ENCODE measurements around the gene GGT5.
A peak's percentile ranks its signal among the peaks of the same experiment; 100 is the strongest.
"Not testable (repeated sequence)": the region's sequence is repeated elsewhere in the genome, so short reads cannot be mapped to it uniquely, and the experiment has no call there.

The GGT5 gene

DNA sequence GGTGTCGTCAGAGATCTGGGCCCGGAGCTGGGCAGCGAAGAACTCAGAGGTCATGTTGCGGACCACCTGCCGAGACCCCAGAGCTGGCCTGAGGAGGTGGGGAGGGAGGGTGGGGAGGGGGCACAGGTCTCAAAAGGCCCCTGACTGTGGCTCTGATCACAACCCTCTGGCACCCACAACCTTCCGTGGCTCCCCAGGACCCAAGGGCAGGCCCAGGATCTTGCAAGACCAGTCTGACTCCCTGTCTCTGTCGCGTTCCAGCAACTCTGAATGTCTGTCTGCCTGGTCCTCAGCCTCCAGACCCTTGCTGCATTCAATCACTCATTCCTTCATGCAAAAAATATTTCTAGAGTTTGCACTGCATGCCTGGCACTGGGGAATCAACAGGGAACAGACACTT lies 4.5 kb upstream of the GGT5 start:
- not testable (repeated sequence) for H2BK15ac ChIP-seq (ENCODE audit: low read length)

DNA sequence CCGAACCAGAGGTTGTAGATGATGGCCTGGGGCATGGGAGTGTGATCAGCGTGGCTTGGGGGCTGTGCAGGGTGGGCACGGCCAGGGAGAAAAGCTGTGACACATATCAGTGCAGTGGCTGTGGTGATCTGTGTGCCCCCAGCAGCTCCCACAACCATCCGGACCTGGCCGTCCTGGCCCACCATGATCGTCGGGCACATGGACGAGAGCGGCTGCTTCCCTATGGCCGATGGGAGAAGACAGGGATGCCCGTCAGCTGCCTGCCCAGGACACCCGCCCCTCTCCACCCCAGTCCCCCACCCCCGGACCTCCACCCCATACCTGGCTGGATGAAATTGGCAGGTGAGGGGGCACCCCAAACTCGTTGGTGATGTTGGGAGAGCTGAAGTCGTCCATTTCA lies 3.7 kb upstream of the GGT5 start:
- H2BK12ac ChIP-seq (ENCODE audit: low read length), result not testable (repeated sequence)

More for the DNA sequence above, 4.5 kb upstream of the GGT5 start:
- not testable (repeated sequence) for H3K27ac ChIP-seq (replicated peaks; ENCODE audit: low read length); H3K18ac ChIP-seq (ENCODE audit: low read length); H3K23ac ChIP-seq (ENCODE audit: low read depth, low read length, poor library complexity); H3K4me3 ChIP-seq (ENCODE audit: low read length in 2 of 2); H3K36me3 ChIP-seq (replicated peaks in 1 of 2; ENCODE audit: control insufficient read depth in 2 of 2, insufficient read depth in 2 of 2, low read length in 2 of 2); H4K8ac ChIP-seq (ENCODE audit: low read depth, low read length); DNase-seq (ENCODE audit: low spot score); H3K27me3 ChIP-seq (ENCODE audit: control insufficient read depth in 3 of 3, insufficient read depth in 3 of 3, low read depth in 1 of 3, low read length in 3 of 3); H3K4me2 ChIP-seq (ENCODE audit: insufficient read depth, low read length, poor library complexity, severe bottlenecking); H2BK12ac ChIP-seq (ENCODE audit: low read length); H3K4me1 ChIP-seq (ENCODE audit: control insufficient read depth in 2 of 2, insufficient read depth in 1 of 2, low read depth in 1 of 2, low read length in 2 of 2); H2BK5ac ChIP-seq (ENCODE audit: low read length); H3K79me1 ChIP-seq (ENCODE audit: low read depth, low read length); H3K9ac ChIP-seq (ENCODE audit: low read depth, low read length, poor library complexity); H4K91ac ChIP-seq (ENCODE audit: low read depth, low read length, poor library complexity); H3K14ac ChIP-seq (ENCODE audit: low read length); H2AFZ ChIP-seq (ENCODE audit: low read length); H3K9me3 ChIP-seq (replicated peaks in 1 of 2; ENCODE audit: control insufficient read depth in 2 of 2, insufficient read depth in 1 of 2, low read depth in 1 of 2, low read length in 2 of 2); H2AK5ac ChIP-seq (ENCODE audit: low read depth, low read length); H3K4ac ChIP-seq (ENCODE audit: low read length); H2BK120ac ChIP-seq (ENCODE audit: low read depth, low read length)
- no CpG with 5 or more reads among the region's 8 CpGs for WGBS, 2 donors (ENCODE audit: extremely low coverage in 2 of 2, insufficient read length in 2 of 2, insufficient replicate concordance in 1 of 2)

DNA sequence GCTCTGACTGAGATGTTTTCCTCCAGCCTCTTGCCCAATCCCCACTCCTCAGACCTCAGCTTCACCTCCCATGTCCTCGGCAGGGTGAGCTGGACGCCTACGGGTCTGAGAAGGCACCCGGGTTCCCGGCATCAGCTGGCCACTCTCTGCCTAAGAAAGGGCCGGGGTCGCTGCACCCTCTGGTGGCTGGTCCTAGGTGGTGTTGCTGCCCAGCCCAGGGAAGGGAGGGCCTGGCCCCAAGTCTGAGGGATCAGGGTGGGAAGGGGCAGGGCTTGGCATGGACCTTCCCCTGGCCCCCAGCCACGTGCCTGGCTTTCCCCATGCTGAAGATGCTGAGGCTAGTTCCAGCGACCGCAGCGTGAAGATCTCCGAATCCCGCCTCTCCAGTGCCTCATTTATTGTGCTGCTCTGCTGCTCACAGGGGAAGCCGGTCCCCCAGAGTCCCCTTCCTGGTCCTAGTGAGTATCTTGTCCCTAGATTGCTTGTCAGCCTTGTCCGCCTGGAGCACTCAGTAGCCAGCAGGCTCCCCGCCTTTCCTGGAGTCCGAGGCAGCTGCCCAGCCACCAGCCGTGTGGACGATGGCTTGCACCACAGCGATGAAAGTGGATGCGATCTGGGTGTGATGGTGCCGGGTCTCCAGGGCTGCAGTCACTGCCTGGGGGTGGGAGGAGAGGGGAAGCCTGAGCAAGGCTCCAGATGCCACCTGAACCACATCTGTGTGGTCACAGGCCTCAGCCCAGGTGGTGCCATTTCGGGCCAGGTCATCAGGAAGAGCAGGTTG lies 2.9 kb upstream of the GGT5 start:
- Histone ChIP-seq H2AK5ac (ENCODE audit: low read depth, low read length) (peak overlapping the region; percentile 63), H3K9ac (ENCODE audit: low read depth, low read length, poor library complexity) (peak overlapping the region; percentile 21), H3K4me2 (ENCODE audit: insufficient read depth, low read length, poor library complexity, severe bottlenecking) (no peak overlapping the region), H3K36me3 (replicated peaks in 1 of 2; ENCODE audit: control insufficient read depth in 2 of 2, insufficient read depth in 2 of 2, low read length in 2 of 2) (no peaks in the 10 kb centered on the region), H3K27ac (replicated peaks; ENCODE audit: low read length) (no peak overlapping the region), H3K27me3 (ENCODE audit: control insufficient read depth in 3 of 3, insufficient read depth in 3 of 3, low read depth in 1 of 3, low read length in 3 of 3) (no peaks in the 10 kb centered on the region), H3K4ac (ENCODE audit: low read length) (no peak overlapping the region), H4K91ac (ENCODE audit: low read depth, low read length, poor library complexity) (no peak overlapping the region), H2BK12ac (ENCODE audit: low read length) (no peak overlapping the region), H2BK15ac (ENCODE audit: low read length) (no peak overlapping the region), H3K4me3 (ENCODE audit: low read length in 2 of 2) (no peak overlapping the region), H2BK120ac (ENCODE audit: low read depth, low read length) (no peak overlapping the region), H3K79me1 (ENCODE audit: low read depth, low read length) (no peaks in the 10 kb centered on the region), H3K9me3 (replicated peaks in 1 of 2; ENCODE audit: control insufficient read depth in 2 of 2, insufficient read depth in 1 of 2, low read depth in 1 of 2, low read length in 2 of 2) (no peaks in the 10 kb centered on the region), H3K23ac (ENCODE audit: low read depth, low read length, poor library complexity) (peak overlapping the region; percentile 31), H3K14ac (ENCODE audit: low read length) (no peak overlapping the region), H4K8ac (ENCODE audit: low read depth, low read length) (no peak overlapping the region), H3K4me1 (ENCODE audit: control insufficient read depth in 2 of 2, insufficient read depth in 1 of 2, low read depth in 1 of 2, low read length in 2 of 2) (peaks cover 5 to 11% of the 10 kb centered on the region in 2 donors), H3K18ac (ENCODE audit: low read length) (peak overlapping the region; percentile 83), H2BK5ac (ENCODE audit: low read length) (peak overlapping the region; percentile 77), H2AFZ (ENCODE audit: low read length) (peak overlapping the region; percentile 94)
- DNase-seq (ENCODE audit: low spot score), result peak; percentile 70
- WGBS, 2 donors (ENCODE audit: extremely low coverage in 2 of 2, insufficient read length in 2 of 2, insufficient replicate concordance in 1 of 2), result no CpG with 5 or more reads among the region's 23 CpGs

More for the DNA sequence above, 3.7 kb upstream of the GGT5 start:
- DNase-seq (ENCODE audit: low spot score); H3K27me3 ChIP-seq (ENCODE audit: control insufficient read depth in 3 of 3, insufficient read depth in 3 of 3, low read depth in 1 of 3, low read length in 3 of 3); H2BK15ac ChIP-seq (ENCODE audit: low read length); H3K4me2 ChIP-seq (ENCODE audit: insufficient read depth, low read length, poor library complexity, severe bottlenecking); H3K9me3 ChIP-seq (replicated peaks in 1 of 2; ENCODE audit: control insufficient read depth in 2 of 2, insufficient read depth in 1 of 2, low read depth in 1 of 2, low read length in 2 of 2); H3K14ac ChIP-seq (ENCODE audit: low read length); H4K8ac ChIP-seq (ENCODE audit: low read depth, low read length); H4K91ac ChIP-seq (ENCODE audit: low read depth, low read length, poor library complexity); H3K18ac ChIP-seq (ENCODE audit: low read length); H2BK120ac ChIP-seq (ENCODE audit: low read depth, low read length); H3K9ac ChIP-seq (ENCODE audit: low read depth, low read length, poor library complexity); H3K4me3 ChIP-seq (ENCODE audit: low read length in 2 of 2); H3K4me1 ChIP-seq (ENCODE audit: control insufficient read depth in 2 of 2, insufficient read depth in 1 of 2, low read depth in 1 of 2, low read length in 2 of 2); H3K4ac ChIP-seq (ENCODE audit: low read length); H2BK5ac ChIP-seq (ENCODE audit: low read length); H3K79me1 ChIP-seq (ENCODE audit: low read depth, low read length); H3K27ac ChIP-seq (replicated peaks; ENCODE audit: low read length); H3K36me3 ChIP-seq (replicated peaks in 1 of 2; ENCODE audit: control insufficient read depth in 2 of 2, insufficient read depth in 2 of 2, low read length in 2 of 2); H2AK5ac ChIP-seq (ENCODE audit: low read depth, low read length); H2AFZ ChIP-seq (ENCODE audit: low read length); H3K23ac ChIP-seq (ENCODE audit: low read depth, low read length, poor library complexity): not testable (repeated sequence)
- no CpG with 5 or more reads among the region's 15 CpGs for WGBS, 2 donors (ENCODE audit: extremely low coverage in 2 of 2, insufficient read length in 2 of 2, insufficient replicate concordance in 1 of 2)

DNA sequence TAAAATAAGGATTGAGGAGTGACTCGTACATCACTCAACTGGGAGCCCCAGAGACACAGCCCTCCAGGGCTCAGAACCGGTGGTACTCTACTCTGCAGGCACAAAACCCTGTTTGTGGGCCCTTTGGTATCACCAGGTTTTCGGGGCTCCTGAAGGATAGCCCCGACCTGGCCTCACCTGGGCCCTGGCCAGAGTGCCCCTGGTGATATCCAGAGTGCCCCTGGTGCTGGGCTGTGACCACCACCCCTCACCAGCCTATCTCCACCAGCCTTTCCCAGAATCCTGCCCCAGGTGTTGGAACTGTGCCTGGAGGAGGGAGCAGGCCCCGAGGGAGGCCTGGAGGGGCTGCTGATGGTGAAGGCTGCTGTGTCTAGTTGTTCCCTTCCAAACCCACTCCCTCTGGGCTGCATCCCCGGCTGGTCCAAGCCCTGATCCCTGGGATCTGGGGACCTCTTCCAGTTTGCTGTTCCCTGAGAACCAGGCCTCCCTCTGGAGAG lies 2.2 kb upstream of the GGT5 start:
- Histone ChIP-seq H3K14ac (ENCODE audit: low read length) (no peak overlapping the region), H3K9ac (ENCODE audit: low read depth, low read length, poor library complexity) (no peak overlapping the region), H3K27ac (replicated peaks; ENCODE audit: low read length) (no peak overlapping the region), H3K9me3 (replicated peaks in 1 of 2; ENCODE audit: control insufficient read depth in 2 of 2, insufficient read depth in 1 of 2, low read depth in 1 of 2, low read length in 2 of 2) (no peaks in the 10 kb centered on the region), H2BK120ac (ENCODE audit: low read depth, low read length) (no peak overlapping the region), H3K27me3 (ENCODE audit: control insufficient read depth in 3 of 3, insufficient read depth in 3 of 3, low read depth in 1 of 3, low read length in 3 of 3) (no peaks in the 10 kb centered on the region), H4K8ac (ENCODE audit: low read depth, low read length) (no peak overlapping the region), H4K91ac (ENCODE audit: low read depth, low read length, poor library complexity) (no peak overlapping the region), H2BK12ac (ENCODE audit: low read length) (no peak overlapping the region), H3K4me3 (ENCODE audit: low read length in 2 of 2) (no peak overlapping the region), H2BK15ac (ENCODE audit: low read length) (peak overlapping the region; percentile 39), H3K36me3 (replicated peaks in 1 of 2; ENCODE audit: control insufficient read depth in 2 of 2, insufficient read depth in 2 of 2, low read length in 2 of 2) (no peaks in the 10 kb centered on the region), H3K4me2 (ENCODE audit: insufficient read depth, low read length, poor library complexity, severe bottlenecking) (no peak overlapping the region), H3K4ac (ENCODE audit: low read length) (no peak overlapping the region), H3K4me1 (ENCODE audit: control insufficient read depth in 2 of 2, insufficient read depth in 1 of 2, low read depth in 1 of 2, low read length in 2 of 2) (peaks cover 7 to 18% of the 10 kb centered on the region in 2 donors), H3K18ac (ENCODE audit: low read length) (peak overlapping the region; percentile 65), H3K79me1 (ENCODE audit: low read depth, low read length) (no peaks in the 10 kb centered on the region), H2AK5ac (ENCODE audit: low read depth, low read length) (peak overlapping the region; percentile 96), H3K23ac (ENCODE audit: low read depth, low read length, poor library complexity) (no peak overlapping the region), H2BK5ac (ENCODE audit: low read length) (peak overlapping the region; percentile 77), H2AFZ (ENCODE audit: low read length) (peak overlapping the region; percentile 94)
- no peak for DNase-seq (ENCODE audit: low spot score)
- no CpG with 5 or more reads among the region's 6 CpGs for WGBS, 2 donors (ENCODE audit: extremely low coverage in 2 of 2, insufficient read length in 2 of 2, insufficient replicate concordance in 1 of 2)
